GM19455 (cell line): ENCODE results near the gene SLC35F2.
"Not testable (repeated sequence)": the region's sequence is repeated elsewhere in the genome, so short reads cannot be mapped to it uniquely, and the experiment has no call there.

ENCODE experiments used
- ATAC-seq: cut with Tn5 transposase; IDR thresholded peaks from one replicate; pipeline ENCODE4 v1.9.1; 2021; ENCODE audit not compliant: unreplicated experiment

SLC35F2 gene

GRCh38 chr11:107842412-107843100, 16.0 kb downstream of the SLC35F2 start:
- no peak for ATAC-seq

GRCh38 chr11:107840129-107840484, 18.5 kb downstream of the SLC35F2 start:
- peak; percentile 22 for ATAC-seq

- no peak for ATAC-seq
Measured at GRCh38 chr11:107836851-107837250, 21.7 kb downstream of the SLC35F2 start.

GRCh38 chr11:107834995-107835394, 23.6 kb downstream of the SLC35F2 start:
- no peak for ATAC-seq

- not testable (repeated sequence) for ATAC-seq
Measured at GRCh38 chr11:107833926-107834325, 24.7 kb downstream of the SLC35F2 start.

- ATAC-seq, result no peak
Measured at GRCh38 chr11:107830915-107831540, 27.6 kb downstream of the SLC35F2 start.

- ATAC-seq, result no peak
Measured at GRCh38 chr11:107827041-107827440, 31.5 kb downstream of the SLC35F2 start.

DNA sequence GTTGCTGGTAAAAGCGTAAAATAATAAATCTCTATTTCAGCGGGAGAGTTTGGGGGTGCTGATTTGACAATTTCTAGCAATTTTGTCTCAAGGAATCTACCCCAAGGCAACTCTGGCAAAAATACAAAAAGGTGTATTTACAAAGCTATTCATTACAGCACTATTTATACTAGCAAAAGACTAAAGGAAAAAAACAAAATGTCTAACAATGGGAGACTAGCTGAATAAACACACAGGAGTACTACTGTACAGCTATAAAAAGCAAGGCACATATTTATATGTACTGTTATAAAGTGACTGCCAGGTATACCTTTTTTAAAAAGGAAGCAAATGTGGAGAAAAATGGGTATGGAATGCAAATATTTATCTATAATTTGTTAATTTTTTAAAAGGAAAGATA, 32.7 kb downstream of the SLC35F2 start:
- no peak for ATAC-seq

DNA sequence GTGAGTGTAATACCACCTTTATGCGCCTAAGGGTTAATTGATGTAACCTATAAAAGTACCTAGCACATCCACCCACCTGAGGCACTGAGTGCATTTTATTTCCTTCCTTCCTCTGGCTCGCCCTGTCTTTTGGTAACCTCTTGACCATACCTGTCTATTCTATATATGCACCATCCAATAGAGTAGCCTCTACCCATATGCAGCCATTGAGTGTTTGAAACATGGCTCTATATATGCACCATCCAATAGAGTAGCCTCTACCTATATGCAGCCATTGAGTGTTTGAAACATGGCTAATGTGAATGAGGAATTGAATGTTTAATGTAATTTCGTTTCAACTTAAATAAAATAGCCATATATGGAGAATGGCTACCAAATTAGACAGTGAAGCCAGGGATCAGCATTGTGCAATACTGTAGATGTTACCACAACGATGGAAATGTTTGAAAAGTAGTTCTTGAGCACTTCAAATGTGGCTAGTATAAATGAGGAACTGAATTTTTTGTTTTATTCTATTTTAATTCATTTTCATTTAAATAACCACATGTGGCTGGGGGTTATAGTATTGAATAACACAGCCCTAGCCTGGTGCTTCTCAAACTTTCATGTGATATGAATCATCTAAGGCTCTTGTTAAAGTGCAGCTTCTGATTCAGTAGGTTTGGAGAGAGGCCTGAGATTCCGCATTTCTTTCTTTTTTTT, 33.8 kb downstream of the SLC35F2 start:
- no peak for ATAC-seq

DNA sequence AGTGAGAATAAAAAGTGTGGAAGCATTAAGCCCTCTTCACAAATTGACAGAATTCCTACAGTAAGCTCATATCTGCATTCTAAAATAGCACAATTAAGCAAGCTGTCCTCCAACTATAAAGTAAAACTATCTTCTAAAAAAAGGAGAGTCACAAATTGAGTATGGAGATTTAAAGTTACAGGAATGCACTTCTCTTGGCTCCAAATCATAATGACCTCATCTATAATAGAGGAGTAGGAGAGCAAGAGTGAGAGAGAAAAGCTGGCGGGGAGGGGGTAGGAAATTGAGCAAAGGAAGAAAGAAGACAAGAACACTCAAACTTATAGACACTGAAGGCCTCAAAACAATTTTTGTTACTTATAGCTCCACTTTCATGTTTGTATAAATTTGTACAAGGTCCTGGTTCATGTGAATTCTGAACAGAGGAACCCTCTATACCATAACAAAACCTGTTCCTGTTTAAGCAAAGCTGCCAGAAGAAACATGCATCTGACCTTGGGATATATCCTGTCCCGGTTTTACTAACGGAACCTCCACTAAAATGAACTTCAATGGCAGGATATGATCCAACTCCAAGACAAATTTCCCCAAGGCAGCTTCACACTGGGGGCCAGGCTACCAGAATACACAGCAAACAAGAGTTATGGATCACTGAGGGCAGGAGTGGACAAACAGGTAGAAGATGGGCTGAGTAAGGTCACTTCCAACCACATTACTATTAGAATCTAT, 37.2 kb downstream of the SLC35F2 start:
- no peak for ATAC-seq

DNA sequence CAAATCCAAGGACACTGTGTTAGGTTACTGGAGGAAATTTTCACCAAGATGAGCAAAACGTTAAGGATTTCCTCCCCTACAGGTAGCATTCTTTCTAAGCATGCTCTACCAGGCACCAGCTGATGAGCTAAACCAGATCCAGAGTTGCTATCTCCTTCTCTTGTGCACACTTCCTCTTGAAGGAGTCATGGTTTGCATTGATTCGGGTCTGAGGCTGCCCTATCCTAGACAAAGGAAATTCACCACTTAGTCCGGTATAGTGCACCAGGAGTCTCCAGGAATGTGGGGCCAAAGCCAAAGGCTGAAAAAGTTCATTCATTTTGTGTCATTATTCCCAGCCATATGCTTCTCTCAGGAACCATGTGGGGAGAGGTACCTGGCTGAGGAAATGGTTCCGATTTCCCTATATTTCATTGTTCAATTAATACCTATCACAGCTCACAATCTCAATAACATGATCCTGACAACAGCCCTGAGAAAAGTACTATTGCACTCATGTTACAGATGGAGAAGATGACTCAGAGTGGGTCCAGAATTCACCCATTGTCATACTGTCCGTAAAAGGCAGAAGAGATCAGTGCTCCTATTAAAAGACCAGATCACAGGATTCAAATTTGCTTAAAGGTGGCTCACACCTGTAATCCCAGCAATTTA, 39.1 kb downstream of the SLC35F2 start:
- no peak for ATAC-seq

GRCh38 chr11:107818491-107818890, 40.1 kb downstream of the SLC35F2 start:
- ATAC-seq, result no peak

- ATAC-seq, result no peak
Measured at GRCh38 chr11:107816028-107816427, 42.6 kb downstream of the SLC35F2 start.

DNA sequence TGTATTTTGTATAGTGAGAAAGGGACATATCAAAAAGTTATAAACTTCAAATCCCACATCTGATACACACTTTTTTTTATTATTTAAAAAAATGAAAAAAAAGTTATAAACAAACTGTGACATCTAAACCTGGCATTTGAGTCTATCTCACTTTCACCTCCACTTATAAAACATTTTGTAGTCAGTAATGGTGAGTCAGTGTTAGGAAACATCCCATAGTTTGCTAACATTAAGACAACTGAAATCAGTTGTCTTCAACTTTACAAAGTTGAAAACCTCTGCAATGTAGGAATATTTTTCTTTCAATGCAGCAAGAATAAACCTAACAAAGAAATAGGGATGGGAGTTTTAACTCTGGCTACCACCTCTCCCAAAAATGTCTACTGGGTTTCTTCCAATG, 47.7 kb downstream of the SLC35F2 start:
- no peak for ATAC-seq

GRCh38 chr11:107808521-107808920, 50.1 kb downstream of the SLC35F2 start:
- no peak for ATAC-seq

DNA sequence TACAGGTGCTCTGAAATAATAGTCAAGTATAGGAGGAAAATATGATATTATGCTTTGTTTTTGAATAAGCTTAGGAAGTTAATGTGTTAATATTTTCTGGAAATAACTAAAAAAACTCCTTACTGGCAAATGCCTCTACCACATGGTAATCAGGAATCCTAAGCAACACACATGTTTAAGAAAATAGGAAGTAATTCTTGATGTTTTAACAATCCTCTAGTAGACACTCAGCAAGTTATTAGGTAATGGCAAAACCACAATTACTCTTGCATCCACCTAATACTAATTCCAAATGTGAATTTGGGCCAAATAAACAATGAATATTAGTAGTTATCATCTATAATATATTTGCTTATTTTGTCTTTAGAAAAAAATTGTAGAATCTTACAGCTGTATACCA, 53.6 kb downstream of the SLC35F2 start:
- ATAC-seq, result no peak

- ATAC-seq, result no peak
Measured at GRCh38 chr11:107804211-107804610, 54.4 kb downstream of the SLC35F2 start.

DNA sequence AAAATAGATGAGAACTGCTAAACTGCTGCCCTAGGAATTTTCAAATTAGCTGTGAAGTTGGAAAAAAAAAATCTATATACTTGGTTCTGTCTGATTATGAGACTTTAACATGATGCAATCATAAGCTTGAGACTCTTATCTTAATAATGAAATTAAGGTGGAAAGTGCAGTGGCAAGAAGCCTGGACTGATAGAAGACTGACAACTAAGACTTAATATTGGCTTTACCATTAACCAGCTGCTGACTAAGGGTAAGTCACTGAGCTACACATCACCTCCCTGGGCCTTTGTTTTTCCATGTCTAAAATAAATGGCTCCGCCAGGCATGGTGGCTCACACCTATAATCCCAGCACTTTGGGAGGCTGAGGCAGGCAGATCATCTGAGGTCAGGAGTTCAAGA, 56.9 kb downstream of the SLC35F2 start:
- ATAC-seq, result no peak

DNA sequence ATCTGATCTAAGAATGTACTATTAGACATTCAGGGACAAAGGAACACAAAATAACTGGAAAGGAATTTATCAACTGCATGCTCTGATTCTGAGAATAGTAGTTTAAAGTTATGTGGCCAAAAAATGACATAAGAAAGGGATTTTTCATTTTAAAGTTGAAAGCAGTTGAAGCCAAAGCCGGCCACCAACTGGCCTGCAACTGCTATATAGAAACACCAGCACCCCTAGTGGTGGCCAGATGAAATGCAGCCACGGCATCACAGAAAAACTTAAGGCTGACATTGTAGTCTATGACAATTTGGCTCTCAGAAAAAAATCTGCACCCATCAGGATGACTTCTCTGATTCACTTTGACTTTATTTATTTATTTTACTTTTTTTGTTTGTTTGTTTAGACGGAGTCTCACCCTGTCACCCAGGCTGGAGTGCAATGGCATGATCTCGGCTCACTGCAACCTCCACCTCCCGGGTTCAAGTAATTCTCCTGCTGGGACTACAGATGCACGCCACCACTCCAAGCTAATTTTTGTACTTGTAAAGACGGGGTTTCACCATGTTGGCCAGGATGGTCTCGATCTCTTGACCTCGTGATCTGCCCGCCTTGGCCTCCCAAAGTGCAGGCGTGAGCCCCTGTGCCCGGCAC, 59.2 kb downstream of the SLC35F2 start:
- peak; percentile 89 for ATAC-seq

GRCh38 chr11:107792049-107792443, 66.5 kb downstream of the SLC35F2 start:
- ATAC-seq, result no peak
